OCI-LY3 (cell line): ENCODE measurements around the gene BCL11B.

Experiments used
- H2AFZ ChIP-seq: fragments of 200-600, 300-600 bp; shearing (Covaris generic); 2 replicates; pipeline ENCODE4 v1.6.0; 2014; ENCODE audit warnings: antibody characterized with exemption, low read depth, low read length
- H3K27ac ChIP-seq: fragments of 200-600, 300-600 bp; sonication (generic); 2 replicates; pipeline ENCODE4 v1.5.1; 2014; ENCODE audit warnings: mild to moderate bottlenecking, low read length, moderate library complexity, mixed read lengths
- H3K27me3 ChIP-seq: fragments of 200-600, 300-600 bp; sonication (generic); 2 replicates; pipeline ENCODE4 v1.6.1; 2014; ENCODE audit warnings: low read depth, low read length, mixed read lengths
- H3K36me3 ChIP-seq: fragments of 200-600, 300-600 bp; sonication (generic); replicated peaks from 2 replicates; pipeline ENCODE3; 2014; ENCODE audit warnings: low read depth, low read length, mixed read lengths
- H3K4me1 ChIP-seq: fragments of 300-600, 200-600 bp; sonication (generic); 2 replicates; pipeline ENCODE4 v1.6.1; 2014; ENCODE audit warnings: low read length, mixed read lengths
- H3K4me2 ChIP-seq: fragments of 200-600, 300-600 bp; sonication (generic); 2 replicates; pipeline ENCODE4 v1.6.1; 2014; ENCODE audit warnings: low read length, mixed read lengths
- H3K4me3 ChIP-seq: fragments of 300-600, 200-600 bp; sonication (generic); 2 replicates; pipeline ENCODE4 v1.5.1; 2014; ENCODE audit warnings: antibody characterized with exemption, mild to moderate bottlenecking, low read length, moderate library complexity
- H3K79me2 ChIP-seq: fragments of 300-600, 200-600 bp; shearing (Covaris generic); 2 replicates; pipeline ENCODE4 v1.6.1; 2014; ENCODE audit warnings: mild to moderate bottlenecking, low read length, mixed read lengths
- H3K9ac ChIP-seq: fragments of 300-600, 200-600 bp; shearing (Covaris generic); 2 replicates; pipeline ENCODE4 v1.6.0; 2014; ENCODE audit warnings: mild to moderate bottlenecking, low read length, moderate library complexity
- H3K9me3 ChIP-seq: fragments of 200-600, 300-600 bp; shearing (Covaris generic); 2 replicates; pipeline ENCODE4 v1.6.1; 2014; ENCODE audit warnings: low read length, mixed read lengths; ENCODE audit not compliant: insufficient read depth
- H4K20me1 ChIP-seq: fragments of 200-600, 300-600 bp; sonication (generic); 2 replicates; pipeline ENCODE4 v1.6.1; 2016; ENCODE audit warnings: low read length, mixed read lengths; ENCODE audit not compliant: insufficient read depth
- CTCF ChIP-seq: fragments of 200-600, 300-600 bp; sonication (generic); IDR thresholded peaks from 2 replicates; pipeline ENCODE4 v1.5.1; 2014; ENCODE audit warnings: antibody characterized with exemption, low read length, low read depth
- EZH2phosphoT487 ChIP-seq: fragments of 200-600 bp; shearing (Covaris generic); IDR thresholded peaks from 2 replicates; pipeline ENCODE4 v1.6.1; 2018; ENCODE audit warnings: antibody characterized with exemption, mixed run types, low read depth

BCL11B gene

GRCh38 chr14:99164712-99165111 lies 107.3 kb downstream of the BCL11B start:
- H2AFZ ChIP-seq, result no peak overlapping the region
- TF ChIP-seq EZH2phosphoT487 (no peak), CTCF (no peak)
- no peak overlapping the region for H3K9ac ChIP-seq
- H3K27ac ChIP-seq, result no peak overlapping the region
- no peaks in the 10 kb centered on the region for H3K36me3 ChIP-seq
- H3K4me3 ChIP-seq, result no peak overlapping the region
- no peaks in the 10 kb centered on the region for H4K20me1 ChIP-seq
- H3K27me3 ChIP-seq, result no peaks in the 10 kb centered on the region
- H3K4me2 ChIP-seq, result no peak overlapping the region
- H3K4me1 ChIP-seq, result no peaks in the 10 kb centered on the region
- H3K79me2 ChIP-seq, result no peaks in the 10 kb centered on the region
- H3K9me3 ChIP-seq, result no peaks in the 10 kb centered on the region; the same call in 1 of the 2 replicates

GRCh38 chr14:99163446-99163845 lies 108.6 kb downstream of the BCL11B start:
- Histone ChIP-seq H4K20me1 (no peaks in the 10 kb centered on the region), H3K4me3 (no peak overlapping the region), H3K4me2 (no peak overlapping the region), H3K9me3 (no peaks in the 10 kb centered on the region; the same call in 1 of the 2 replicates), H3K27ac (no peak overlapping the region), H3K79me2 (no peaks in the 10 kb centered on the region), H3K27me3 (no peaks in the 10 kb centered on the region), H3K9ac (no peak overlapping the region), H2AFZ (no peak overlapping the region), H3K36me3 (no peaks in the 10 kb centered on the region), H3K4me1 (no peaks in the 10 kb centered on the region)
- TF ChIP-seq EZH2phosphoT487 (no peak), CTCF (no peak)

- no peaks in the 10 kb centered on the region for H4K20me1 ChIP-seq
- no peaks in the 10 kb centered on the region for H3K4me1 ChIP-seq
- no peak overlapping the region for H3K9ac ChIP-seq
- no peaks in the 10 kb centered on the region for H3K9me3 ChIP-seq
- H3K79me2 ChIP-seq, result no peaks in the 10 kb centered on the region
- H3K4me3 ChIP-seq, result no peak overlapping the region
- H3K27ac ChIP-seq, result no peak overlapping the region
- no peaks in the 10 kb centered on the region for H3K36me3 ChIP-seq
- no peaks in the 10 kb centered on the region for H3K27me3 ChIP-seq
- no peak for TF ChIP-seq CTCF
- no peak for TF ChIP-seq EZH2phosphoT487
- no peak overlapping the region for H3K4me2 ChIP-seq
- no peak overlapping the region for H2AFZ ChIP-seq
Observed at GRCh38 chr14:99159341-99160340, 112.4 kb downstream of the BCL11B start.

GRCh38 chr14:99158646-99159165 lies 113.3 kb downstream of the BCL11B start:
- H3K27me3 ChIP-seq, result peaks cover 1% of the 10 kb centered on the region; the same call in 1 of the 2 replicates
- no peaks in the 10 kb centered on the region for H3K79me2 ChIP-seq
- H3K36me3 ChIP-seq, result no peaks in the 10 kb centered on the region
- H3K27ac ChIP-seq, result no peak overlapping the region
- no peak overlapping the region for H3K4me2 ChIP-seq
- H3K9me3 ChIP-seq, result no peaks in the 10 kb centered on the region
- no peak overlapping the region for H3K9ac ChIP-seq
- H3K4me3 ChIP-seq, result no peak overlapping the region
- no peak overlapping the region for H2AFZ ChIP-seq
- no peaks in the 10 kb centered on the region for H3K4me1 ChIP-seq
- TF ChIP-seq CTCF (no peak), EZH2phosphoT487 (no peak)
- no peaks in the 10 kb centered on the region for H4K20me1 ChIP-seq
